DMS53 treated with DMSO at 0.1 percent for 48 hours (cell line): ENCODE data around the gene IGF2R.
"Not testable (repeated sequence)": the region's sequence is repeated elsewhere in the genome, so short reads cannot be mapped to it uniquely, and the experiment has no call there.

ENCODE experiments used
- DNase-seq: peaks from one replicate; lab custom pipeline; 2025; ENCODE audit not compliant: unreplicated experiment; lab: John Stamatoyannopoulos, UW

IGF2R gene

DNA sequence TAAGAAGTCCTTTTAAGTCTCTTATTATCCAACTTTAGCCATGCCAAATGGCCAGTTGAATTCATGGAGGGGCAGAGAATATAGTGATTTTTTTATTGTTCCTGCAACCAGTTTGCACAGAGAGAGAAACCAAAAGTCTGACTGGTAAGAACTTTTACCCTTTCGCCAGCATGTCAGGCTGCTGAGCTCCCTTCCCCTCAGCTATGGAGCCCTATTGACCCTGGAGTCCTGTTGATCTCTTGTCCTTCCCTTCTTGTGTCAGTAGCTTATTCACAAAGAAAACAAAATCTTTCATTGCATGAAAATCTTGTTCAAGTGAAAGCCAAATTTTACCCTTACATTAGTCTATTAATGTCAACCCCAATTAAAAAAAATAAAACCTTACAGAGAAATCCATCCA, 151.2 kb downstream of the IGF2R start:
- DNase-seq = no peak

- DNase-seq = no peak
Observed at GRCh38 chr6:160121558-160121957, 152.7 kb downstream of the IGF2R start, which contains the start of gene SLC22A1. TSS of gene SLC22A1 (plus strand) at chr6:160121815. CDS start at chr6:160121936, 121 bp downstream.

DNA sequence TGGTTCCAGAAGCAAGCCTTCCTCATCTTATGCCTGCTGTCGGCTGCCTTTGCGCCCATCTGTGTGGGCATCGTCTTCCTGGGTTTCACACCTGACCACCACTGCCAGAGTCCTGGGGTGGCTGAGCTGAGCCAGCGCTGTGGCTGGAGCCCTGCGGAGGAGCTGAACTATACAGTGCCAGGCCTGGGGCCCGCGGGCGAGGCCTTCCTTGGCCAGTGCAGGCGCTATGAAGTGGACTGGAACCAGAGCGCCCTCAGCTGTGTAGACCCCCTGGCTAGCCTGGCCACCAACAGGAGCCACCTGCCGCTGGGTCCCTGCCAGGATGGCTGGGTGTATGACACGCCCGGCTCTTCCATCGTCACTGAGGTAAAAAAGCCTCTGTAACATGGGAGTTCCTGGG, 153.1 kb downstream of the IGF2R start:
- DNase-seq = no peak

DNA sequence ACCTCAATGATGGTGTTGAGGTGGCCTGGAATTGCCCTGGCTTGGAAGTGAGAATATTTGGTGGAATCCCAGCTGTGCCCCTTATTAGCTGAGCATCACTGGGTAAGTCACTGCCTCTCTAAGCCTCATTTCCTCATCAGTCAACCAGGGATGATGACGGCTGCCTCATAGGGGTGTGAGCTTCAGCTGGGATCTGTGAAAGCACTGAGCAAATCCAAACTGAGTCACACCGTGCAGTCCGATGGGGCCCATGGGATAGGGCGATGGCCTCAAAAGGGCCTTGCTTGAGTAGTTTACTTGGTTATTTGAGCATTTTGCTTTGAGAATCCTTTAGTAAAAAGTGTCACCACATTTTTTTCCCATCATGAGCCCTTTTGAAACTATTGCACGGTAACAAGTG, 153.9 kb downstream of the IGF2R start:
- no peak for DNase-seq

DNA sequence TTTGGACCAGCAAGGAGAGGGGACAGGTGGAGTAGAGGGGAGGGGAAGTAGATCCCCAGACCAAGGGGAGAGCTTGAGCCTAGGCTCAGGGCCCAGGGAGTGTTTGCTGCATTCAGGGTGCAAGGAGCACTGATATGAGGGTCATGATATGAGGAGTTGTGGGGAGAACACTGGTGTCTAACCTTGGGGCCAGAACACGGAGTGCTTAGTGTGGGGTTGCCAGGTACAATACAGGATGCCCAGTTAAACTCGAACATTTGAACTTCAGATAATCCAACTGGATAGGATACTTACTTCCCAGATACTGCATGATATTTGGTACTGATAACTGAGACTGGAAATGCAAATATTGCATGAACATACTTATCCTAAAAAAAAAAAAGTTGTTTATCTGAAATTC, 155.1 kb downstream of the IGF2R start:
- DNase-seq = no peak

GRCh38 chr6:160124605-160125004, 155.7 kb downstream of the IGF2R start:
- no peak for DNase-seq

DNA sequence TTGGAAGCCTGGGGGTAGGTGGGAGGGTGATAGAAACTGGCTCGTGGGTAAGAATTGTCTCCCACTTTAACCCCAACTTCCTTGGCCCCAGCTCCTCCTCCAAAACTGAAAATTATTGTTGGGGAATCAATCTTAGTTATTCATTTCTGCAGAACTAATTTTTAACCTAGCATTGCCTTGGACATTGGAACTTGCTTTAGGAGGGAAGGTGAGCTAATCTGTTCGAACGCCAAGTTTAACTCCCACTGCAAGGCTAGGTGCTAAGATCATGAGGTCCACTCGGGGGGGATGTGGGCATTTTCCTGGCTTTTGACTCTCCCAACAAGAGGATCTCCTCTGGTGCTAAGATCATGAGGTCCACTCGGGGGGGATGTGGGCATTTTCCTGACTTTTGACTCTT, 156.2 kb downstream of the IGF2R start:
- DNase-seq = not testable (repeated sequence)

- DNase-seq = no peak
Observed at GRCh38 chr6:160127270-160128124, 158.6 kb downstream of the IGF2R start.

DNA sequence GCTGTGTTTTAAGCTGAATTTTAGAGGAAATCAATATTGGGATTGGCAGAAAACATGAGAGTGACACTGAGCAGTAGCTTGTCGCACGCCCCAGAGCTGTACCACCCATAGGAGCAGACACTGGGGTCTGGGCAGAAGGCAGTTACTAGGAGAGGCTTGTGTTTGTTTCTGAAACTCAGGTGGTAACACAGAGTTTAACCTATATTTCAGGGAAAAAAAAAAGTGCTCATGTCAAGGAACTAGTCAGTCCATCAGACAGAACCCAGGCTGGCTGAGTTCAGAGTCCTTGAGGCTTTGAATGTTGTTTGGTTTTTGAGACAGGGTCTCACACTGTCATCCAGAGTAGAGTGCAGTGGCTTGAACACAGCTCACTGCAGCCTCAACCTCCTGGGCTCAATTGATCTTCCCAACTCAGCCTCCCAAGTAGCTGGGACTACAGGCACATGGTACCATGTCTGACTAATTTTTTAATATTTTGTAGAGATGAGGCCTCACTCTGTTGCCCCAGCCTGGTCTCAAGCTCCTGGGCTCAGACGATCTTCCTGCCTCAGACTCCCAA, 159.3 kb downstream of the IGF2R start:
- no peak for DNase-seq

DNA sequence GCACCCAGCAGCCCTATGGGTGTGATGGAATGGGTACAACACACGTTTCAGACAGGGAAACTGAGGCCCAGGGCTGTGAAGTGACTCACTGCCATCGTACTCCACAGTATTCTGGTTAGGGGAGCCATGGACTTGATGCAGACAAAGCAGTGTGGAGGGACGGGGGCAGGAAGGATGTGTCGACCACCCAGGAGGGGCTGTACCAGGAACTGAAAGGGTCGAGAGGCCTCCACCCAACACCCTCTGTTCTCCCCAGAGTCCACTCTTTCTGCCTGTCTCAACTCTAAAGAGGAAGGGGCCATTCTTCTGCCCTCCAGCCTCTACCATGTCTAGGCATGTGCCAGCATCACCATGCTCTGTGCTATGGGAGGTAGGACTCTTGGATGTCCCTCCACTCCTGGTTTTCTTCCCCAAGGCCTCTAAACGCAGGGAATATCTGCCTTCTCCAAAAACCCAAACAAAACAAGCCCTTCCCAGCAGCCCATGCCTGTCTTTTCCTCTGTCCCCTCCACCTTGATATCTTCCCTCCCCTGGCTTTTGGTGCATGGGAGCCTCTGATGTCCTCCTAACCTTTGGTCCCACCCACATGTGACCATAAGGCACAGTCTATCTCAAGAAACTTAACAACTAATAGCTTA, 160.1 kb downstream of the IGF2R start:
- no peak for DNase-seq

- no peak for DNase-seq
Observed at GRCh38 chr6:160129881-160130615, 161.2 kb downstream of the IGF2R start.

- no peak for DNase-seq
Observed at GRCh38 chr6:160130729-160131484, 162.0 kb downstream of the IGF2R start.

DNA sequence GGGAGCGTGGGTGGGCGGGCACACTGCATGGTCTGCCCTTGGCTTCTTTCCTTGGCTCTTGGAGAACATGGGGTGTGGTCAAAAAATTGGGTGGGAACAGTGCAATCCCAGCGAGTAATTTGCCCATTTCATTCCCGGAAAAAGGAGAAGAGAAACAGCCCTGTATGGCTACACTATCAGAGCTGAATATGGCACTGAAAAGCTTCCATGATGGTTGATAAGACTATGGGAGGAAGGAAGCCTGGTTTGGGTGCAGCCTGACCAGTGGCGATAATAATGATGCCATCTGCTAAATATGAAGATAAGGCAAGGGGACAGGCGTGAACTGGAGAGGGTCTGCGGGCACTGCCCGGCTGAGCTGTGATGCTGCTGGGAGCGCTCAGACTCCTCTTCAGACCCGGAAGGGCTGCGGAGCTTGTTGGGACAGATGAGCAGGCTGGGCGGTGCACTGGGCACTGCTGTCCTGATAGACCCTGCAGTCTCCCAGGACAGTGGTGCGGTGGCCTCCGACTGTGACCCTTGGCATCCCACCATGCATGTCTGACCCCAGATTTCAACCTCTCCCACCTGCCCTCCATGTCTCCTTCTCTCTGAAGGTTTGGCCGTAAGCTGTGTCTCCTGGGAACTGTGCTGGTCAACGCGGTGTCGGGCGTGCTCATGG, 162.9 kb downstream of the IGF2R start:
- no peak for DNase-seq

DNA sequence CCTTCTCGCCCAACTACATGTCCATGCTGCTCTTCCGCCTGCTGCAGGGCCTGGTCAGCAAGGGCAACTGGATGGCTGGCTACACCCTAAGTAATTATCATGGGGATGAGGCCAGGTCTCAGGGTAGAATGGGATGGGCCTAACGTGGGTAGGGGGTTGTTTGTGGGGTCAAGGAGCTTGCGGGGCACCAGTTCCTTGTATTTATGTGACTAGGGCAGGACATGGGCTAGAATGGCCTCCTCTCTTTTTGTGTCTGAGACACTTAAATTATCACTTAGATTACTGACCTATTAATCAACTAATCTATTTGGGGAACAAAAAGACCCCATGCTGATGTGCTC, 163.4 kb downstream of the IGF2R start:
- DNase-seq = no peak

DNA sequence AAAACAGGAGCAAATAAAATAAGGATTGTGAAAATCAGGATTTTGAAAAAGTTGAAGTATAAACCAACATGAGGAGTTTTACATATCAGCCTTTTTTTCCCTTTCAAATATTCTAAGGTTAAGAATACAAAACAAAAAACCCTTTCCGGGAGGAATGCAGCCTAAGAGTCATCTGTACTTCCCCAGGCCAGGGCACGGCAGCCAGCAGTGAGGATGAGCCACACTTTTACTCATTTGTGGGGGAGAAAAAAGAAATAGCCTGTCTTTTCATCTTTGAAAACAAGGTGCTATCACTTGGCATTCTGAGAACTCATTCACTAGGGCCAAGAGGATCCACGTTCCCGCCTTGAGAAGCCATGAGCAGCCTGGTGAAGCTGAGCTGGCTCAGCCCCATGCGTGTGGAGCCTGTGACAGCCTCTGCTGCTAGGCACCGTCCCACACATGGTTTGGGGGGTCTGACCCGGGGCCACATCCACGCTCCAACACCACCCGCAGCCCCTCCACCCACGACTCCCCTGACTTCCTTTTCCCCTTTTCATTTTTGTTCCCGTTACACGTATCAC, 164.0 kb downstream of the IGF2R start:
- DNase-seq = no peak

GRCh38 chr6:160133441-160134336, 164.8 kb downstream of the IGF2R start:
- DNase-seq = no peak

GRCh38 chr6:160134337-160134751, 165.5 kb downstream of the IGF2R start:
- not testable (repeated sequence) for DNase-seq

- DNase-seq = no peak
Observed at GRCh38 chr6:160134779-160135547, 166.1 kb downstream of the IGF2R start.
